GM18858 (cell line): ENCODE results near the gene PRAMEF12.
"Not testable (repeated sequence)": the region's sequence is repeated elsewhere in the genome, so short reads cannot be mapped to it uniquely, and the experiment has no call there.

ENCODE experiments used
- ATAC-seq: cut with Tn5 transposase; IDR thresholded peaks from one replicate; pipeline ENCODE4 v1.9.1; 2021; ENCODE audit not compliant: unreplicated experiment

Gene PRAMEF12

DNA sequence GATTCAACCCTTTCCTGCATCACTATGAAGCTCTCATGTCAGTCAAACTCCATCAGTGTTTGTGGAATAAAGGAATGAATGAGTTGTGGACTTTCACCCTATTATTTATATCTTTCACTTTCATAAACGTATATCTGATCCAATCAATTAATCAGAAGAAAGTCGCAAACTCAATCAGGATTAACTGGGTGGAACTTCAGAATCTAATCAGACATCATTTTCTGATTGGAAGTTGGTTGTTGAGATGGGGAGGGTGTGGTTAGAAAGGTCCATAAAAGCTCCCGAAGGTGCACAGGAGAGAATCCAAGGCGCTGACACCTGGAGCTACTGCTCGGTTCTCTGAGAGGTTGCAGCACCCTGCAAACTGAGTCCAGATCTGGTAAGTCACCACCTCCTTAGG lies at the start of gene PRAMEF12:
Gene PRAMEF12, plus strand, starts transcription at position 301 of the 400 bp plus-strand sequence. CDS start 1,130 bp downstream, outside the sequence.
- no peak for ATAC-seq

DNA sequence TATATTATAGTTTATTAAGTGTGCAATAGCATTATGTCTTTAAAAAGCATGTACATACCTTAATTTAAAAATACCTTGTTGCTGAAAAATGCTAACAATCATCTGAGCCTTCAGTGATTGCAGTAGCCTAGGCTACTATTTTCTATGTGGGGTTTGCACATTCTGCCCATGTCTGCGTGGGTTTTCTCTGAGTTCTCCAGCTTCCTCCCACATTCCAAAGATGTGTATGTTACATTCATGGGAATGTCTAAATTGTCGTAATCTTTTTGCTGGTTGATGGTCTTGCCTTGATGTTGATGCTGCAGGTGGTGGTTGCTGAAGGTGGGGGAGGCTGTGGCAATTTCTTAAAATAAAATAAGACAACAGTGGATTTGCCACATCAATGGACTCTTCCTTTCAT lies 45.1 kb upstream of the PRAMEF12 start:
- ATAC-seq, result no peak

DNA sequence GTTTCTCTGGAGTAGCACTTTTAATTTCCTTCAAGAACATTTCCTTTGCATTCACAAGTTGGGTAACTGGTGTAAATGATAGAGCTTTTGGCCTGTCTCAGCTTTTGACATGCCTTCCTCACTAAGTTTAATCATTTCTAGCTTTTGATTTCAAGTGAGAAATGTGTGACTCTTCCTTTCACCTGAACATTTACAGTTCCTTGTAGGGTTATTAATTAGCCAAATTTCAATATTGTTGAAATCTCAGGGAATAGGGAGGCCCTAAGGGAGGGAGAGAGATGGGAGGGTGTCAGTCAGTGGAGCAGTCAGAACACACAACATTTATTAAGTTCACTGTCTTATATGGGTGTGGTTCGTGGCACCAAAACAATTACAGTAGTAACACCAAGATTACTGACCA lies 43.4 kb upstream of the PRAMEF12 start:
- no peak for ATAC-seq

DNA sequence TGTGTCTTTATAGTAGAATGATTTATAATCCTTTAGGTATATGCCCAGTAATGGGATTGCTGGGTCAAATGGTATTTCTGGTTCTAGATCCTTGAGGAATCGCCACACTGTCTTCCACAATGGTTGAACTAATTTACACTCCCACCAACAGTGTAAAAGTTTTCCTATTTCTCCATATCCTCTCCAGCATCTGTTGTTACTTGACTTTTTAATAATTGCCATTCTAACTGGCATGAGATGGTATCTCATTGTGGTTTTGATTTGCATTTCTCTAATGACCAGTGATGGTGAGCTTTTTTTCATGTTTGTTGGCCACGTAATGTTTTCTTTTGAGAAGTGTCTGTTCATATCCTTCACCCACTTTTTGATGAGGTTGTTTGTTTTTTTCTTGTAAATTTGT lies 42.5 kb upstream of the PRAMEF12 start:
- not testable (repeated sequence) for ATAC-seq

DNA sequence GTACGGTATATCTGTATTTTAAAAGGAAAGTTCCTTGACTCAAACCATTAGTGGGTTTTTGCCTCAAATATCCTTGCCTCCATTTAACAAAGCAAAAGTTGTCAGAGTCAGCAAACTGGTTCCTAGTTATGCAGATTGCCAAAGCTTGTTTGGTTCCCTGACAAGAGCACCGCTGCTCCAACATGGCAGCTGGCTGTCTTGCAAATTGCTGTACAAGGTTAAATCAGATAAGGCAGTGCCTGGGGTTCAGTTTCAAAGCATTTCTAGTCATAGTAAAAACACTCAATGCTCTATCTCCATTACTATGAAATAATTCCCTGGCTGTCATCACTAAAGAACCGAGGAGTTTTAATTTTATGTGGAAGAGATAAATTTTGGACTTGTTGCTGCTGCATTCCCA lies 38.9 kb upstream of the PRAMEF12 start:
- no peak for ATAC-seq

DNA sequence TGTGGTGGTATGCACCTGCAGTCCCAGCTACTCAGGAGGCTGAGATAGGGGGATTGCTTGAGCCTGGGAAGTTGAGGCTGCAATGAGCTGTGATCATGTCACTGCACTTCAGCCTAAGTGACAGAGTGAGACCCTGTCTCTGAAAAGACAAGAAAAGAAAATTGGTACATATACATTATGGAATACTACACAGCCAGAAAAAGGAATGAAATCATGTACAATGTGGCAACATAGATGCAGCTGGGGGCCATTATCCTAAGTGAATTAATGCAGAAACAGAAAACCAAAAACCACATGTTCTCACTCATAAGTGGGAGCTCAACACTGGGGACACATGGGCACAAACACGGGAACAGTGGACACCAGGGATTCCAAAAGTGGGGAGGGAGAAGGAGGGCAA lies 34.6 kb upstream of the PRAMEF12 start:
- ATAC-seq, result no peak

DNA sequence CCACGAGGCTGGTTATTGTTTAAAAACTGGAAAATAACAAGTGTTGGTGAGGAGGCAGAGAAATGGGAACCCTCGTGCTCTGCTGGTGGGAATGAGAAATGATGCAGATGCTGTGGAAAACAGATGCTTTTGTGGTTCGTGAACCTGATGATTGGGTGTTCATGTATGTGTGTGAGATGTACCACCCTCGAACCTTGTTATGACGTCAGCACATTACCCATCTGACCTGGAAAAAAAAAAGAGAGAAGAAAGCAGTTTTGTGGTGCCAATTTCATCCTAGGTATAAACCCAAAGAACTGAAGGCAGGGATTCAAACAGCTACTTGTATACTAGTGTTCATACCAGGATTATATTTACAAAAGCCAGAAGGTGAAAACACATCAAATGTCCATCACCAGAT lies 33.9 kb upstream of the PRAMEF12 start:
- ATAC-seq, result no peak

DNA sequence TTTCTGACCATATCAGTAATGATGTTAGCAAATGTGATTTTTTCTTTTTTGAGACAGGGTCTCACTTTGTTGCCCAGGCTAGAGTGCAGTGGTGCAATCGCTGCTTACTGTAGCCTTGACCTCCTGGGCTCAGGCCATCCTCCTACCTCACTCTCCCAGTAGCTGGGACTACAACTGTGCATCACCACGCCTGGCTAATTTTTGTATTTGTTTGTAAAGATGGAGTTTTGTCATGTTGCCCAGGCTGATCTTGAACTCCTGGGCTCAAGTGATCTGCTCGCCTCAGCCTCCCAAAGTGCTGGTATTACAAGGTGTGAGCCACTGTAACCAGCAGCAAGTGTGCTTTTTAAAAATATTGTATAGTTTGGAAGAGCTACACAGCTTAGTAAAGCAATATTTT lies 31.6 kb upstream of the PRAMEF12 start:
- no peak for ATAC-seq

DNA sequence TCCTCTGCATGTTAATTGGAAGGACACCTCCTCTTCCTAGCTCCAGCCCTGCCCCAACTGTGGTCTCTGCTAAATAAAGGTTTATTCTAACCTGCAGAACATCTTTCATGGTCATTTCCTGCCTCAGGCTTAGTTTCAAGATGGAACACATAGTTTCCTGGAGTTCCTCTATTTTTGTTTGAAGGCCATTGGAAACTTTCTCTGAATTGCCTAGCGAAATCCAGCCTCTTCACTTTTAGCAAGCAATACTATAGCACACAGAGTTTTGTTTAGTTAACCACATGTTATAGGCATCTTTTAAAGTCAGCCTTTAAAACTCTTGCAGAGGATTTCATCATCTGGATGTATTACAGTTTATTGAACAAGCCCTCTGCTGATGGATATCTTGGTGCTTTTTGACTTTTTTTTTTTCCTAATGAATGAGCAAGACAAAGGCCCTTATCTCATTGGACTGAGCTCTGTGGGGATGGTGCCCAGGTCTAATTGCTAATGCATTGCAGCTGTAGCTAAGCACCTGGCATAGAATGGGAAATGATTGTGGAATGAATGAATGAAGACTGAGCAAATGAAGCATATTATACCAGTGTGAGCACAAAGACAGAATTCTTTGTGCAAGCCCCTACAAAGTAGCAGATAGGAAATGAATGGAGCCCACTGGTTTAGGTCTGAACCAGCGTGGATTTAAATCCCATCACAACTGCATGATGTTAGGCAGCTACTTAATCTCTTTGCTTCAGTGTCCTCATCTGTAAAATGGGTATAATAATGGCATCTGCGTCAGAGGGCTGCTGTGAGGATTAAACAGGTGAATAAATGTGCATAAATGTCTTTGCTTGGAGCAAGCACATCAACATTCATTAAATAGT lies 28.2 kb upstream of the PRAMEF12 start:
- no peak for ATAC-seq

DNA sequence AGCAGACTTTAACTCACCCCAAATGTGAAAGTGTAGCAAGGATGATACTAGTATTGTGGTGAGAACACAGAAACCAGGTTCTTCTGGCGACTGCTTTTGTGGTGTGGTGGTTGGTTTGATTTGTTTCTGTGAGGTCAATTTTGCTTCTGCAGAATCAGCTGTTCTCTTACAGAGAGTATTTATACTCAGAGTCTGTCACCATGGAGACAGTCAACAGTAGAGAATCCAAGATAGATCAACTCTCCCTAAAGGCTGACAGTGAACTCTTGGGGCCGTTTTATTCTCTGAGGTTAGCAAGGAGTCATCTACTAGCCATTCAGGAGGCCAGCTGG lies 27.6 kb upstream of the PRAMEF12 start, which contains the start of gene CFAP107:
Gene CFAP107, plus strand, starts transcription at position 209 of the 332 bp plus-strand sequence. CDS start 231 bp downstream, outside the sequence.
- no peak for ATAC-seq

DNA sequence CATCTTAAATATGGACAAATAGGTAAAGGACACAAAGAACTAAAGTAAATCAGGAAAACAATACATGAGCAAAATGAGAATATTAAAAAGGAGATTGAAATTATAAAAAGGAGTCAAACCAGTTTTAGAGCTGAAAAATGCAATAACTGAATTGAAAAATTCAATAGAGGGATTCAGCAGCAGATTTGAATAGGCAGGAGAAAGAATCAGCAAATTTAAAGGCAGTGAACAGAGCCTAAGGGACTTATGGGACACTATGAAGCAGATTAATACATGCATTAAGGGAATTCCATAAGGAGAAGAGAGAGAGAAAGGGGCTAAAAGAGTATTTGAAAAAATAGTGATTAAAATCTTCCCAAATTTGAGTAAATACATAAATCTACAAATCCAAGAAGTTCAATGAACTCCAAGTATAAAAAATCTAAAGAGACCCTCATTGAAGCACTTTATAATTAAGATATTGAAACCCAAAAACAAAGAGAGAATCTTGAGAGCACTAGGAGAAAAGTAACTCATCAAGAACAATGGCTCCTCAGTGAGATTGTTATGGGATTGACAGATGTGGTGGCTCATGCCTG lies 24.7 kb upstream of the PRAMEF12 start:
- ATAC-seq, result no peak

DNA sequence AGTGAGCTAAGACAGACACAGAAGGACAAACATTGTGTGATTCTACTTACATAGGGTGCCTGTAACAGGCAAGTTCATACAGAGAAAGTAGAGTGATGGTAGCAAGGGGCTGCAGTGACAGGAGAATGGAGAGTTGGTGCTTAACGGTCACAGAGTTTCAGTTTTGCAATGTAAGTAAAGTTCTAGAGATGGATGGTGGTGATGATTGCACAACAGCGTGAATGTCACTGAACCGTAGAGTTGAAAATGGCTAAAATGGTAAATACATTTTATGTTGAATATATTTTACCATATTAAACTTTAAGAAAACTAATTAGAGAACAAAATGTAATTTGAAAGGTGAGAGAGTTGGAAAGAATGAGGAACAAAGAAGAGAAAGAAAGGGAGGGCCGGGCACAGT lies 18.8 kb upstream of the PRAMEF12 start:
- ATAC-seq, result no peak

DNA sequence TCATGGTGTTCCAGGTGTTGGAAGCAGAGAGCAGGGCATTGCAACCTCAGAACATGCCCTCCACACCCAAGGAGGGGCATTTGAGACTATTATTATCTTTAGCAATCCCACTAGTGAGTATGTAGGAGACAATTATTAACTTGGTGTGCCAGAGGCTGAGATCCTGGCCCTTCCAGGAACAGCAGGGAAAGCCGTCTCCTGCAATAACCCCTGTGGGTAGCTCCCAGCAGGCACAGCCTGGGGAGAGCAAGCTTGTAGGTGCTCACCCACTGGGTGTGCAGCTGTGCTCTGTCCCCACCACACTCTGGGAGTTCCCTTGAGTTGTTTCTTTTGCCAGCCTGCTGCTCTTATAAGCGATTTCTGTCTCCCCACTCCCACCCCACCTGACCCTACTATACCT lies 17.3 kb upstream of the PRAMEF12 start:
- no peak for ATAC-seq

DNA sequence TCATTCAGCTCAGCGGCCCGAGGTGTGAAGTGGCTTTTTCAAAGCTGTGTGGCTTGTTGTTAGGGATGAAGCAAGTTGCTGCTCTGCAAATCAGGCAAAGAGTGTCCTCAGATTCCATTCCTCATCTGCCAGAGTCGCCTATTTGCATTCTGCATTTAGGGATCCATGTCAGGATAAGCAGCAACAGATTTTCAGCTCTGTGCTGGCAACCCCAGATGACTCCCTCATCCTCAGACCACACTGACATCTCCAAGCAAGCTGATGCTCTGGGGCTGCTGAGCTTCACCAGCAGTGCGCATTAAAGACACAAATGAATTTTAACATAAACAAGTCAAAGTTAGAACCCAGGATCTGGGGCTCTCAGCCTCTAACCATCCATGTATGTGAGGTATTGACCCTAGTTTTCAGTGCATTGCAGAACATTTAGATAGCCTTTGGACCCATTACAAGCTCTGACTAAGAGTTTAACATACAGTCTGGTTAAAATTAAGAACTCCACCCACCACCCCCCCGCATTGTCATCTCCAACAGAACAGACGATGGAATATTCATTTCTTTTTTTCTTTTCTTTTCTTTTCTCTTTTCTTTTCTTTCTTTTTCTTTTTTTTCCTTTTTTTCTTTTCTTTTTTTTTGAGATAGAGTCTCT lies 16.6 kb upstream of the PRAMEF12 start:
- ATAC-seq, result no peak

DNA sequence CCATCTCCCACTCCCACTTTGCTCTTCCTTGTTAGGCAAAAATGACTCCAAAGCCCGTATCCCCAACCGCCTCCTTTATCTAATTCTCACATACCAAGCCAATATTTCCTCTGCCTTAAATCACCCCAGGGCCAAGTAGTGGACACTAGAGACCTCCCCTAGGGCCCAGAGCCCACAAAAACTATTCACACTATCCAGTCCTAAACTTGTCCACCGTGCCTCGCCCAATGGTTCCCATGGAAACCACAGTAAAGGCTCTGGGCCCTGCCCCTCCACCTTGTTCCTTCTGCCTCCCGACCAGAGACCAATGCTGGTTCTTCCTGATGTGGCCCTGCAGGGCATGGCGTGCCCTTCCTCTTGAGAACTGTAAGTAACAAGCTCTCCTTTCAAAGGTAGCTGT lies 15.7 kb upstream of the PRAMEF12 start:
- no peak for ATAC-seq

DNA sequence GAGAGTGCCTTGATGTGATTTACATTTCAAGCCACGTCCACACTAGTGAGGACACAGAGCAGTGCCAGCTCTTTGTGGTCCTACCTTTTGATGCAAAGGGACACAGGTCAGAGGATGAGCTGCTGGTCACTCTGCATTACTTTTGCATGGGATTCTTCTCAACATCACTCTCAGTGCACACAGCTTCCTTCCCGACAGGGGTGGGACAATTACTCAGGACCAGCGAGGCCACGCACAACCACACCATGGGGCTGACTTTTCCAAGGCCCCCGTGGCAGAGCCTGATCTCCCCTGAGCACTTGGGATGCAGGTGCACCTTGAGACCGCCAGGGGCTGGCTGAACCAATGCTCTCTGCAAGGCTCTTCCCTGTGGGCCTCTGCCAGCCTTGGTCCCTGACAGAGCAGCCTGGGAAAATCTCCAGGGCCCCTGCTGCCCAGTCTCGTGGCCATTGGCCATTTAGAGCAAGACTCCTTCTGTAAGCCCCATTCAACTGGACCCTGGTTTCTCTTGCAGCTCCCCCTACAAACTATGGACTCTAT lies 13.2 kb upstream of the PRAMEF12 start:
- ATAC-seq, result no peak

DNA sequence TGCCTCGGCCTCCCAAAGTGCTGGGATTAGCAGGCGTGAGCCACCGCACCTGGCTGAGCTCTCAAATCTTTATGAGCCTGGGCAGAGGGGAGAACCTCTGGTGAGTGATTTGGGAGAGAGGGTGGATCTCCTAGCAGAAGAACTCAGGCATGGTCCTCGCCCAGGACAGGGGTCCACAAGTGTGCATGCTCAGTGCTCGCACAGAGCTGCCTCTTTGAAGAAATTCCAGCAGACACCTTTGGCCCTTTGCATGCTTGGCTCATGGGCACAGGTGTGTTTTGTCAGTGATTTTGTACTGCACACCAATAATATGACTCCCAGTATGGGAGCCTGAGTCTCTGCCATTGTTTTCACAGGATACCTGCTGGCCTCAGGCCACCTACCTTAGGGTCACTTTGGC lies 11.8 kb upstream of the PRAMEF12 start:
- no peak for ATAC-seq

DNA sequence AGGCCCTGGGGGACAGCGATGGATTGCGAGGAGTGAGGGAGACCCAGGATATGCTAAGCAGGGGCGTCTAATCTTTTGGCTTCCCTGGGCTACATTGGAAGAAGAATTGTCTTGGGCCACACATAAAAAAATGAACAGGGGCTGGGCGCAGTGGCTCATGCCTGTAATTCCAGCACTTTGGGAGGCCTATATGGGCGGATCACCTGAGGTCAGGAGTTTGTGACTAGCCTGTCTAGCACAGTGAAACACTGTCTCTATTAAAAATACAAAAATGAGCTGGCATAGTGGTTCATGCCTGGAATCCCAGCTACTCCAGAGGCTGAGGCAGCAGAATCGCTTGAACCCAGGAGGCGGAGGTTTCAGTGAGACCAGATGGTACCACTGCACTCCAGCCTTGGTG lies 10.8 kb upstream of the PRAMEF12 start:
- no peak for ATAC-seq

DNA sequence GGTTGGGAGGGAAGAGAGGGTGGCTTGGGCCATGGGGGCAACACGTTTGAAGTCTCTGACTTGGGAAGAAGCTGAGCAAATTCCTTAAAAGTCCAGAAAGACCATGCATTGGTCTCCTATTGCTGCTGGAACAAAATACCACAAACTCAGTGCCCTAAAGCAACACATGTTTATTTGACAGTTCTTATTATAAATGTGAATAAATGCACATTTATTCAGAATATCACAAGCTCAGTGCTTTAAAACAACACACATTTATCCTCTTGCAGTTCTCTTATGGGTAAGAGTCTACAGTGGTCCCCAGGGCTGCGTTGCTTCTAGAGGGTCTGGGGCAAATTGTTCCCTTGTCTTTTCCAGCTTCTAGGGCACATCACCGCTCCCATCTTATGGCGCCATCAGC lies 10.1 kb upstream of the PRAMEF12 start:
- ATAC-seq, result no peak

DNA sequence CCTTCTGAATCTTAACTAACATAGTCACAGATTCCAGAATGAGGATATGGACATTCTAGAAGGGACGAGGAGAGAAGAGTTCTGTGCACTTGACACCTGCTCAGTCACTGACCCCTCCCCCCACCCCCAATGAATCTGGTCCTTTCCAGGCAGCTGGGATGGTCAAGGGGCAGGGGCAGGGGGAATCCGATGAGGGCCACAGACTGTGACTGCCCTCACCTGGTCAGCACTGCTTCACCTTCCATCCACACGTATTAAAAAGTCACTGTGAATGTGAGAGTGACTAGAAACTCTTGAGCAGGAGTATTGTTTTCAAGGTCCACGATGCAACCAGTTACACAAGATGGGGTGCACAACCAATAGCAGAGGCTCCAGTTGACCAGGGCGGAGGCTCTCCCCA lies 9.5 kb upstream of the PRAMEF12 start:
- ATAC-seq, result no peak

DNA sequence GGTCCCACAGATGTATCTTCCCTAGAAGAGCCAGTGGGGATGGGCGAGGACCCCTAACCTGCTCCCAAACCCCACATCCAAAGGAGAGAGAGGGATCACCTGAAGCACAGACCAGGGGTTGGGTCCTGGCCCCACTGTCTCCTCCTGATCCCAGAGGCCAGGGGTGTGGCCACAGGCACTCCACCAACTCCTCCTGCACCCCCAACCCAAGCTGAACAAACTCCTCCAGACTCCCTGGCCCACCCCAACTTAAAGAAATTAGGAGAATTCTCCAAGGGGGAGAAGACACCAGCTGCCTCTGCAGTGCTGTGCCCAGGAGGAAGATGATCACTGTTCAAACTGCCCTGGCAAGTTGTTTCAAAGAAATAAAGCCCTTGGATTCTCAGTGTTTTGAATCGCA lies 4.5 kb upstream of the PRAMEF12 start:
- no peak for ATAC-seq

DNA sequence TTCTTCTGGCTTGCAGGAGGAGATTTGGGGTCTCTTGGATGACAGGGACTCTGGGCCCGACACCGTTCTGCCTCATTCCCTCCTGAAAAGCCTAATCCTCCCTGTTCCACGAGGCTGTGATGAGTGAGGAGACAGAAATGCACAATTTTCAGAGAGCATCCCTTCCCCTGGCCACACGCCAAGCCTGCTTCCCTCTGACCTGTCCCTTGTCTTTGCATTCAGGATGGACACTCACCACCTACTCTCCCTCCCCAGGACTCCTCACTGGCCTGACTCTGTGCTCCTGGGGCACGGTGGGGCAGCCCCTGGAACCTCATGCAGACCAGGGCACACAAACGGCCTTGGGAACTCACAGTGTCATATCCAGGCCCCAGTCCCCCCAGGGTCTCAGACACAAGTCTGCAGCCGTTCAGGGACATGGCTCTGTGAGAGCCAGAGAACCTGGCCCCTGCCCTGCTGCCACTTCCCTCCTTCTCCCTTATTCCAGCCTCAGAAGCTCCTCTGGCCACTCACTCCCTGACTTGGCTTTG lies 3.5 kb upstream of the PRAMEF12 start:
- ATAC-seq, result no peak
